ENCODE results near the gene RNF183. TPM values are rescaled to one million over a fixed set of nuclear protein-coding genes. Genes with fewer than 3 reads are reported as not detected.

The RNF183 gene
- total RNA-seq, 1 donor from 2014 or later, result not detected

GRCh38 chr9:113310538-113310937, 7.4 kb upstream of the RNF183 start:
- no peak overlapping the region for H3K27ac ChIP-seq
- no peaks in the 10 kb centered on the region for H3K36me3 ChIP-seq
- DNase-seq (no peak), ATAC-seq (no peak)
- H3K9me3 ChIP-seq, result no peaks in the 10 kb centered on the region
- intact Hi-C loops (cut with DNase I), result no loop called here
- H3K4me1 ChIP-seq, result no peaks in the 10 kb centered on the region
- TF ChIP-seq, protein P1, sequence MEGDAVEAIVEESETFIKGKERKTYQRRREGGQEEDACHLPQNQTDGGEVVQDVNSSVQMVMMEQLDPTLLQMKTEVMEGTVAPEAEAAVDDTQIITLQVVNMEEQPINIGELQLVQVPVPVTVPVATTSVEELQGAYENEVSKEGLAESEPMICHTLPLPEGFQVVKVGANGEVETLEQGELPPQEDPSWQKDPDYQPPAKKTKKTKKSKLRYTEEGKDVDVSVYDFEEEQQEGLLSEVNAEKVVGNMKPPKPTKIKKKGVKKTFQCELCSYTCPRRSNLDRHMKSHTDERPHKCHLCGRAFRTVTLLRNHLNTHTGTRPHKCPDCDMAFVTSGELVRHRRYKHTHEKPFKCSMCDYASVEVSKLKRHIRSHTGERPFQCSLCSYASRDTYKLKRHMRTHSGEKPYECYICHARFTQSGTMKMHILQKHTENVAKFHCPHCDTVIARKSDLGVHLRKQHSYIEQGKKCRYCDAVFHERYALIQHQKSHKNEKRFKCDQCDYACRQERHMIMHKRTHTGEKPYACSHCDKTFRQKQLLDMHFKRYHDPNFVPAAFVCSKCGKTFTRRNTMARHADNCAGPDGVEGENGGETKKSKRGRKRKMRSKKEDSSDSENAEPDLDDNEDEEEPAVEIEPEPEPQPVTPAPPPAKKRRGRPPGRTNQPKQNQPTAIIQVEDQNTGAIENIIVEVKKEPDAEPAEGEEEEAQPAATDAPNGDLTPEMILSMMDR (IDR thresholded peaks at IDR 0.05), result no peak
- no peaks in the 10 kb centered on the region for H3K27me3 ChIP-seq (ENCODE audit: low read depth)
- no peak overlapping the region for H3K4me3 ChIP-seq

DNA sequence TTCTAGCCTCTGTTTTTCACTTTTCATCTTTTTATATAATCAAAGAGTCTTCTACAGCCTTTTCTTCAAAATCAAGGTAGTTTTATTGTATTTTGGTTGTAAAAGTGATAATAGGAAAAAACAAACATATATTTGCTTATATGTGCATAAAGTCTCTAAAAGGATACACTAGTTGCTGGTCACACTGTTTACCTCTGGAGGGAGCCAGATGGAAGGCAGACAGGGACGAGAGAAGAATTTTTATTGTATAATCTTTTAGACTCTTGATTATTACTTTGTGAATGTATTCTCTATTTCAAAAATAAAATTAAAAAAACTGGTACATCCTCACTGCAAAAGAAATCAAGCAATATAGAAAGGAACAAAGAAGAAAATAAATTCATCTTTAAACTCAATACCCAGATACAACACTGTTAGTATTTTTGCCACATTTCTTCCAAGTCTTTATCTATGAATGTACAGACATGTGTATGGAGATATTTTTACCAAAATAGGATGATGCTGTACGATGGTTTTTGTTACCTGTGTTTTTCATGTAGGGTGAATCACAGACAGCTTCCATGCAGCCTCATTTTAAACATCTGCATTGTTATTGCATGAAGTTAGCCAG, 6.1 kb upstream of the RNF183 start:
- Histone ChIP-seq H3K4me3 (no peak overlapping the region), H3K27me3 (ENCODE audit: low read depth) (no peaks in the 10 kb centered on the region), H3K27ac (no peak overlapping the region), H3K4me1 (no peaks in the 10 kb centered on the region), H3K36me3 (no peaks in the 10 kb centered on the region), H3K9me3 (no peaks in the 10 kb centered on the region)
- DNase-seq (no peak), ATAC-seq (no peak)
- intact Hi-C loops (cut with DNase I), result no loop called here
- TF ChIP-seq, protein P1 (IDR thresholded peaks at IDR 0.05), result peak; percentile 50

DNA sequence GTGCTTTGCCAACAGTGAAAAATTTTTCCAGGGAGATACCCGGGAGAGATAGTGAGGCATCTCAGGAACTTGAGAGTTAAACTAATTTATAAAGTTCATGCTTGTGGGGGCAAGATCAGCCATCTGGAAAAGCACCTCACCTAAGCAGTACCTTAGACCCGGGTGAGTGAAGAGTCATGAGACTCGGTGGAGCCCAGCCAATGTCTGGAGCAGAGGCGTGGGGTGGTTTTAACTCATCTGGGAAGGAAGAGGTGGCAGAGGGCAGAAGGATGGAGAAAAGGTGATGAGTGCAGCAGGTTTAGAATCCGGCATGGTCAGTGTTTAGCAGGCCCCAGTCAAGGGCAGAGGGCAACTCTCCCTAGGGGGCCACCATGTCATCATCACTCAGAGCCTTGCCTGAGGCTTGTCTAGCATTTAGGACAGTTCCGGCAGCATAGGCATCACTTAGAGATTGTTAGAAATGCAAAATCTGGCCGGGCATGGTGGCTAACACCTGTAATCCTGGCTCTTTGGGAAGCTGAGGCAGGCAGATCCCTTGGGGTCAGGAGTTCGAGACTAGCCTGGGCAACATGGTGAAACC, 4.3 kb upstream of the RNF183 start:
- no peak overlapping the region for H3K27ac ChIP-seq
- H3K9me3 ChIP-seq, result no peaks in the 10 kb centered on the region
- DNase-seq (no peak), ATAC-seq (peak in 1 of 2 donors; percentile 25)
- TF ChIP-seq, protein P1 (IDR thresholded peaks at IDR 0.05), result no peak
- H3K4me1 ChIP-seq, result no peaks in the 10 kb centered on the region
- H3K27me3 ChIP-seq (ENCODE audit: low read depth), result peaks cover 3% of the 10 kb centered on the region
- H3K4me3 ChIP-seq, result no peak overlapping the region
- H3K36me3 ChIP-seq, result no peaks in the 10 kb centered on the region
- intact Hi-C loops (cut with DNase I), result no loop called here

DNA sequence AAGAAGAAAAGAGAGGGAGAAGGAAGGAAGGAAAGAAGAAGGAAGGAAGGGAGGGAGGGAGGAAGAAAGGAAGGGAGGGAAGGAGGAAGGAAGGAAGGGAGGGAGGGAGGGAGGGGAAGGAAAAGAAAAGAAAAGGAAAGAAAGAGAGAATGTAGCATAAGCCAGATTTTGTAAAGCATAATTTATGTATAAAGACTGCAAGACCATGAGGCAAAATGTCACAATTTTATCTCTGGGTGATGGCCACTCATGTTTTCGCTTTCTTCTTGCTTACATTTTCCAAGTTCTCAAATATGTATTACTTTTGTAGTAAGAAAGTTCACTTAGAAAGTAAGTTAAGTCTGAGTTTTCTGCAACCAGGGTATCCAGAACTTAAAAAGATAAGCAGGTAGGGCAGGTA, 3.4 kb upstream of the RNF183 start:
- TF ChIP-seq, protein P1 (IDR thresholded peaks at IDR 0.05), result no peak
- H3K4me1 ChIP-seq, result no peaks in the 10 kb centered on the region
- H3K27me3 ChIP-seq (ENCODE audit: low read depth), result peaks cover 3% of the 10 kb centered on the region
- intact Hi-C loops (cut with DNase I), result no loop called here
- no peak overlapping the region for H3K27ac ChIP-seq
- no peak for ATAC-seq
- H3K4me3 ChIP-seq, result no peak overlapping the region
- H3K9me3 ChIP-seq, result no peaks in the 10 kb centered on the region
- no peaks in the 10 kb centered on the region for H3K36me3 ChIP-seq
- DNase-seq, result no peak

DNA sequence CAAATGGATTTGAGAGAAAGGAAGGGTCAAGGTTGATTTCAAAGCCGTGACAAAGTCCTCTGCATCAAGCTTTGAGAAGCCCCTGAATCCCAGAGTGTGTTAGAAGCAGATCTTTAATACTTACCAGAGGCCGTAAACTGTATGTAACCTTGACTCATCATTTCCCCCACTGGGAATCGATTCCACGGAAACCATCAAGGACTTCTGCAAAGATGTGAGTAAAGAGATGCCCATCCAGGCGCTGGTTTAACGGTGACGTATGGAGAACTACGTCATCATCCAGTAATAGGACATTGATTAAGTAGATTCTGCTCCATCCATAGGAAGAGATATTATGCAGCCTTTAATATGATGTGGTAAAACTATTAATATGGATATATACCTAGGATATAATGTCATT, 1.6 kb downstream of the RNF183 start:
- Histone ChIP-seq H3K27ac (no peak overlapping the region), H3K4me3 (no peak overlapping the region), H3K36me3 (no peaks in the 10 kb centered on the region), H3K27me3 (ENCODE audit: low read depth) (peaks cover 3% of the 10 kb centered on the region), H3K9me3 (no peaks in the 10 kb centered on the region), H3K4me1 (no peaks in the 10 kb centered on the region)
- TF ChIP-seq, protein P1 (IDR thresholded peaks at IDR 0.05), result no peak
- ATAC-seq (no peak), DNase-seq (no peak)
- intact Hi-C loops (cut with DNase I), result no loop called here

Measured in lower lobe of right lung (tissue), 2 donors.